ENCODE measurements around the gene ITIH5. TPM values are rescaled to one million over a fixed set of nuclear protein-coding genes. Genes with fewer than 3 reads are reported as not detected.

ITIH5 gene
- total and polyA plus RNA-seq, 2 of the 8 experiments (the other 6 are each of a cell fraction or from before 2014, with no cell fraction given) = 5.8 to 7.6 TPM

DNA sequence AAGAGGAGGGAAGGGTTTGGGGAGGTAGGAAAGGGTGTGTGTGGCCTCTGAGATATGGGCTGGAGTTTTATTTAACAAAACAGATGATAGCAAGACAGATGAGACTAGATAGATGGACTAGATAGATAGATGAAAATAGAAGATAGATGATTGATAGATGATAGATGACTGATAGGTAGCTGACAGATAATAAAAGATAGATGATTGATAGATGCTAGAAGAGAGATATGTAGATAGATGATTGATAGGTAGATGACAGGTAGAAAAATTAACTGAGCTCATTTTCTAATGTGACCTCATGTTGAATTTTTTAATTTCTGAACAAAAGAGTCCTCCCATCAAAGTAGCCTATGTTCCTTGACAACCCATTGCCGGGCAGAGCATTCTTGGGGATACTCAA lies 139.3 kb downstream of the ITIH5 start:
- no peaks in the 10 kb centered on the region for H3K36me3 ChIP-seq (ENCODE audit: control insufficient read depth in 2 of 4, insufficient read depth in 4 of 4, low read length in 3 of 4)
- no peaks in the 10 kb centered on the region for H4K20me1 ChIP-seq (replicated peaks in 1 of 2; ENCODE audit: control insufficient read depth in 1 of 2, insufficient read depth in 2 of 2, low read length in 2 of 2)
- no peak overlapping the region for H2BK15ac ChIP-seq (ENCODE audit: low read length)
- H4K8ac ChIP-seq (ENCODE audit: extremely low read depth, insufficient read depth, low read length) = no peak overlapping the region
- H3K79me1 ChIP-seq (ENCODE audit: low read depth, low read length) = no peaks in the 10 kb centered on the region
- no peaks in the 10 kb centered on the region for H3K79me2 ChIP-seq (ENCODE audit: control insufficient read depth in 1 of 2, insufficient read depth in 2 of 2, low read length in 2 of 2)
- H3K18ac ChIP-seq (ENCODE audit: extremely low read depth, low read length) = no peak overlapping the region
- H3K27me3 ChIP-seq (replicated peaks in 1 of 4; ENCODE audit: control insufficient read depth in 3 of 4, extremely low read depth in 1 of 4, insufficient read depth in 3 of 4, low read length in 3 of 4) = no peaks in the 10 kb centered on the region
- H3K4me1 ChIP-seq (replicated peaks in 1 of 4; ENCODE audit: control insufficient read depth in 3 of 4, insufficient read depth in 4 of 4, low read length in 3 of 4) = no peaks in the 10 kb centered on the region; a peak in 1 of 7 replicates
- 83% methylated on average over 1 of the region's 1 CpG; no CpG with 5 or more reads in 1 of the 2 experiments for WGBS, 2 experiments (ENCODE audit: extremely low coverage in 1 of 2, insufficient coverage in 1 of 2, insufficient read length in 1 of 2, insufficient replicate concordance in 2 of 2, low coverage in 1 of 2, low lambda C conversion rate in 2 of 2, missing lambda C conversion rate in 1 of 2)
- ChIA-PET CTCF (ENCODE audit: partially characterized antibody) (interaction anchor here (0.8 to 2.3 kb wide), 5 partner anchors 20 to 159 kb away, joined by 3 to 19 read pairs (median 4); no protein-coding TSS in a partner anchor), POLR2A (ENCODE audit: partially characterized antibody) (no interaction called here)
- H2BK5ac ChIP-seq (ENCODE audit: low read depth, low read length) = no peak overlapping the region
- H2BK12ac ChIP-seq (ENCODE audit: low read depth, low read length) = no peak overlapping the region
- H3K27ac ChIP-seq (ENCODE audit: low read depth, low read length) = no peak overlapping the region
- no peak overlapping the region for H2BK20ac ChIP-seq (ENCODE audit: low read length)
- no peak overlapping the region for H3K4me3 ChIP-seq (ENCODE audit: extremely low read depth in 1 of 4, insufficient read depth in 2 of 4, low read depth in 3 of 4, low read length in 4 of 4)
- H3K4ac ChIP-seq (replicated peaks; ENCODE audit: insufficient read length, low read depth, low read length) = no peak overlapping the region
- H2BK120ac ChIP-seq (replicated peaks; ENCODE audit: low read depth, low read length) = no peak overlapping the region
- H2AK5ac ChIP-seq (ENCODE audit: low read depth, low read length) = no peak overlapping the region
- H3K14ac ChIP-seq (ENCODE audit: insufficient read length) = no peak overlapping the region
- no peaks in the 10 kb centered on the region for H3K23me2 ChIP-seq (ENCODE audit: low read depth, low read length)
- no peak overlapping the region for H4K5ac ChIP-seq (ENCODE audit: insufficient read length, low read depth, low read length)
- no peak overlapping the region for H3K9ac ChIP-seq (replicated peaks in 1 of 4; ENCODE audit: extremely low read depth in 1 of 4, low read depth in 3 of 4, low read length in 3 of 4)
- TF ChIP-seq KDM5A (IDR thresholded peaks at IDR 0.05; ENCODE audit: low read length) (no peak), SUZ12 (IDR thresholded peaks at IDR 0.05; ENCODE audit: low read length) (no peak), SAP30 (IDR thresholded peaks at IDR 0.05; ENCODE audit: insufficient read depth, insufficient replicate concordance, low read length) (no peak), PHF8 (conservative IDR thresholded peaks at IDR 0.05; ENCODE audit: low read depth, low read length) (no peak), CHD1 (IDR thresholded peaks at IDR 0.05; ENCODE audit: low read depth, low read length) (no peak), POLR2AphosphoS5 (IDR thresholded peaks at IDR 0.05; ENCODE audit: low read depth, low read length) (no peak), SIX5 (IDR thresholded peaks at IDR 0.05; ENCODE audit: low read depth, low read length) (no peak), RAD21 (IDR thresholded peaks at IDR 0.05 in 1 of 2, conservative IDR thresholded peaks at IDR 0.05 in 1 of 2; ENCODE audit: low read depth in 2 of 2, low read length in 2 of 2) (no peak), KDM1A (IDR thresholded peaks at IDR 0.05; ENCODE audit: borderline replicate concordance, low read length) (no peak)
- TF ChIP-seq, protein P1, sequence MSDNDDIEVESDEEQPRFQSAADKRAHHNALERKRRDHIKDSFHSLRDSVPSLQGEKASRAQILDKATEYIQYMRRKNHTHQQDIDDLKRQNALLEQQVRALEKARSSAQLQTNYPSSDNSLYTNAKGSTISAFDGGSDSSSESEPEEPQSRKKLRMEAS (IDR thresholded peaks at IDR 0.05) = no peak
- H2AFZ ChIP-seq (ENCODE audit: low read length) = no peak overlapping the region
- no peak overlapping the region for H3K56ac ChIP-seq (replicated peaks; ENCODE audit: insufficient read length, low read depth, low read length)
- DNase-seq (ENCODE audit: low read depth in 1 of 2, low spot score in 2 of 2) = no peak
- no peak overlapping the region for H3K23ac ChIP-seq (ENCODE audit: insufficient read length)
- no peak for FAIRE-seq
- no peak overlapping the region for H4K91ac ChIP-seq (replicated peaks; ENCODE audit: insufficient read length, low read length)
- no peaks in the 10 kb centered on the region for H3K9me3 ChIP-seq (ENCODE audit: insufficient read depth in 2 of 2, low read depth in 1 of 2, low read length in 1 of 2)
- H3K4me2 ChIP-seq (ENCODE audit: insufficient read depth in 1 of 2, low read depth in 2 of 2, low read length in 2 of 2) = no peak overlapping the region

All from H1 (cell line).